NCI-H2196 treated with DMSO at 0.1 percent for 48 hours (cell line): ENCODE data around the gene SLC39A10.
"Not testable (repeated sequence)": the region's sequence is repeated elsewhere in the genome, so short reads cannot be mapped to it uniquely, and the experiment has no call there.

Experiments
- DNase-seq: peaks from one replicate; lab custom pipeline; 2025; ENCODE audit not compliant: unreplicated experiment; lab: John Stamatoyannopoulos, UW

SLC39A10 gene

GRCh38 chr2:195645413-195645812 is 11.6 kb upstream of the SLC39A10 start:
- no peak for DNase-seq

DNA sequence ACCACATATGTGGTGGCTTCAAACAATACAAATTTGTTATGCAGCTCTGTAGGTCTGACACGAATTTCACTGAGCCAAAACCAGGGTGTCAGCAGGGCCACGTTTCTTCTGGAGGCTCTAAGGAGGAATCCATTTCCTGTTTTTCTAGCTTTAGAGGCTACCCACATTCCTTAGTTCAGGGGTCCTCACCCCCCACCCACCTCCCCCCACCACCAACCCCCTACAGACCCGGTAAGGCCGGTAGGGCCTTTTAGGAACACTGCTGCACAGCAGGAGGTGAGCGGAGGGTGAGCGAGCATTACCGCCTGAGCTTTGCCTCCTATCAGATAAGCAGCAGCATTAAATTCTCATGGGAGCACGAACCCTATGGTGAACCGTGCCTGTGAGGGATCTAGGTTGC is 10.6 kb upstream of the SLC39A10 start:
- DNase-seq: no peak

DNA sequence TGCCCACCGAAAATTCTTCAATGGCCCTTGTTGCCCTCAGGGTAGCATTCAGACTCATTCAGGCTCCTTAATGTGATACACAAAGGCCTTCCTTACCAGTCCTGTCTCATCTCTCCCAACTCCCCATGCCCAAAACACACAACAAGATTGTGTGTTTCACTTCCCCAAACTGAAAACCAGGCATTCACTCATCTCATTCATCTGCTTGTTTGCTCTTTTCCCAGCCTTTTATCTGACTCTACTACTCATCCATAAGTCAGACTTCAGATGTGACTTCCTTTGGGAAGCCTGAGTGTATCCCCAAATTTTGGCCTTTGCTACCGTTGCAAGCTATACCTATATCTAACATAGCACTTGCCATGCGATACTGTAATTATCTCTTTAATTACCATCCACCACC is 9.7 kb upstream of the SLC39A10 start:
- DNase-seq: no peak

DNA sequence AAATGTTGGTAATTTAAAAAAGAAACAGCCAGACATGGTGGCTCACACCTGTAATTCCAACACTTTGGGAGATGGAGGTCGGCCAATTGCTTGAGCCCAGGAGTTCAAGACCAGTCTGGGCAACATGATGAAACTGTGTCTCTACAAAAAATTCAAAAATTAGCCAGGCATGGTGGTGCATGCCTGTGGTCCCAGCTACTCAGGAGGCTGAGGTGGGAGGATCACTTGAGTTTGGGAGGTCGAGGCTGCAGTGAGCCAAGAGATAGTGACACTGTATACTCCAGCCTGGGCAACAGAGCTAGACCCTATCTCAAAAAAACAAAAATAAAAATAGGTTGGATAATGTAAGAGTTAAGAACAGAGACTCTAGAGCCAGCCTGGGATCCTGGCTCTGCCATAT is 8.7 kb upstream of the SLC39A10 start:
- DNase-seq: not testable (repeated sequence)

- no peak for DNase-seq
Measured at GRCh38 chr2:195648787-195649186, 8.2 kb upstream of the SLC39A10 start.

- DNase-seq: no peak
Measured at GRCh38 chr2:195649629-195650190, 7.3 kb upstream of the SLC39A10 start.

DNA sequence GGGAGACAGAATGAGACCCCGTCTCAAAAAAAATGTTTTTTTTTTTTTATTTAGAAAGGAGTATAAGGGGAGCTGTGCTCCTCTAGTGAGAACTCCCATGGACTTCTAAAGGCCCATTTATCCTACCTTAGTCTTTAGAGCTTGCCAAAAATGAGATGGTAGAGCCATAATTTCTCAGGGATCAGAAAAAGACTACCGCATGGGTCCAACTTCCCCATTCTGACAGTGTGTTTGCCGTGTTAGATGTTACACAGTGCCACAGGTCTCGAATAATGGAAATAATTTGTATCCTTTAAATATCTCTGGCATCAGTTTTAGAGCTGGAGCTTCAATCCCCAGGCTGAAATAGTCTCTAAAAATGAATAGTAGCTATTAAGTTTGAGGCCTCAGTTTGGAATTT is 6.0 kb upstream of the SLC39A10 start:
- no peak for DNase-seq

GRCh38 chr2:195652911-195653310 is 4.1 kb upstream of the SLC39A10 start:
- no peak for DNase-seq

GRCh38 chr2:195656161-195656858 is 716 bp upstream of the SLC39A10 start:
- DNase-seq: no peak

- DNase-seq: peak; percentile 14
Measured at GRCh38 chr2:195657634-195658540, 861 bp downstream of the SLC39A10 start.

- no peak for DNase-seq
Measured at GRCh38 chr2:195658541-195658890, 1.5 kb downstream of the SLC39A10 start.

DNA sequence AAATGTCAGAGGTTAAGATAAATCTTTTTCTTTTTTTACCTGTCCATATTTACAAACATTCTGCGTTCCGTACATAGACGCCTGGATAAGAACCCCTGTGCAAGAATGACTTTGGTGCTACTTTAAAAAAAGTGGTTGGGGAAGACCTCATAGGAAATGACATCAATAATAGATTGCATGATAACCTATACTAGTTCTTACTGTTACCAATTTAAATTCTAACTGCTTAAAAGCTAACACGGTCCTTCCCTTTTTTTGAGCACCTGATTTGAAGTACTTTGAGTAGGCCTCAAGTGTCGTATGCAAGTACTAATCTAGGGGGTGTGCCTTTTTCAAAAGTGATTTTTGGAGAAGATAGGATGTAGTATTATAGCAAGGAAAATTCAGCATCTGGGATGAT is 2.1 kb downstream of the SLC39A10 start:
- no peak for DNase-seq

DNA sequence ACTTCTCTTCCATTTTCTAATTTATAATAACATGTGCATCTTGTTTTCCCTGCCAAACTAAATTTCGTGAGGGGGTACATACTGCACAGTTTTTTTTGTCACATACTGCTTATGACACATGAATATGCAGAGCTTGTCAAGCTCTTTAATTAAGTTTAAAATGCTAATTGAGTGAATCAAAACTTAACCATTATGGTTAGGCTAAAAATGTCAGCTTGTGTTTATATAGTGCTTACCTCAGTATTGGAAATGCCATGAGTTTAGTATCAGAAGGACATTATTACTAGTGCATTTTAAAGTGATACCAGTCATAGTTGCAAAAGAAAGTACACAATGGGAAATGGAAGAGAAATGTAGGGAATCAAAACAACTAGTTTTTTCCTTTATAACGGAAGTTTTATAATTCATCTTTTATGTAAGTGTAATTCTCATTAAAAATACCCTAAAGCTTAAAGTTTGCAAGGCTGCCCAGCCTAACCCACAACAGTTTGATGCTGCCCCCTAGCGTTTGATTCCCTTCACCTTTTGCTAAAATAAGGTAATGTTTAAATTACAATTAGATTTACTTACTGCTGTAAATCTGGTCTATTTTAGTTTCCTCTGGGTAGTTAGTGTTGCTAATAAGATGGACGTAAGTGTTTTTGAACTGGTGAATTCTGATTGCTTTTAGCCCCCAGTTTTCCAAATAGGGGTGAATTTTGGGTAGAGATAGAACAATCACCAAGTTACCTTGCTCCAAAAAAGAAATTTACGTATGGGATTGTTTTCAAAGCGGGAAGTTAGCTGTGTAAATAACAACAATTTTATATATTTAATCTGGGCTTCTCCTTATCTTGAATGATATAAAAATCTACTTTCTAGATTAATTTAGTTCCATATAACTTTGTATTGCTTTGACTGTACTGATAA is 3.2 kb downstream of the SLC39A10 start:
- DNase-seq: peak; percentile 7

- no peak for DNase-seq
Measured at GRCh38 chr2:195662138-195662537, 5.1 kb downstream of the SLC39A10 start.

GRCh38 chr2:195663007-195663406 is 6.0 kb downstream of the SLC39A10 start:
- no peak for DNase-seq

DNA sequence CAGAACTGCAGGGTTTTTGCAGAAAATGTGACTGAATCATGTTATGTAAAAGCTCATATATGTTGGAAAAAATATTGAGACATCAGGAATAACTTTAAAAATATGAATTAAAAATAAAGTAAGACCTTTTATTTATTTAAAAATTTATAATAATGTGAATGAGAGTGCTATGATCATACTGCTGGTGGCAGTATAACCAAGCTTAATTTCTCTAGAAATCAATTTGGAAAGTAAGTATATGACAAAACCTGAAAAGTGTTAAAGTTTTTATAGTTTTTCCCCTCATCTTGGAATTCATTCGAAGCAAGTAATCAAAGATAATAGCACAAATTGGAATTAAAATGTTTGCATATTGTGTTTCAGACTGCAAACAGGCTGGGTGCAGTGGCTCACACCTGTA is 7.5 kb downstream of the SLC39A10 start:
- no peak for DNase-seq

DNA sequence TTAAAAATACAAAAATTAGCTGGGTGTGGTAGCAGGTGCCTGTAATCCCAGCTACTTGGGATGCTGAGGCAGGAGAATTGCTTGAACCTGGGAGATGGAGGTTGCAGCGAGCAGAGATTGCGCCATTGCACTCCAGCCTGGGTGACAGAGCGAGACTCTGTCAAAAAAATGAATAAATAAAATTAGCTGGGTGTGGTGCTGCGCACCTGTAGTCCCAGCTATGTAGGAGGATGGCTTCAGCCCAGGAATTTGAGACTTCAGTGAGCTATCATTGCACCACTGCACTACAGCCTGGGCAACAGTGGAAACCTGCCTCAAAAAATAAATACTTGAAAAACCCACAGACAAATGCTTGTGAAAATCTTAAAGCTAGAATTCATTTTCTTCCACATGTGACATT is 8.1 kb downstream of the SLC39A10 start:
- DNase-seq: not testable (repeated sequence)

- DNase-seq: no peak
Measured at GRCh38 chr2:195666113-195666712, 9.2 kb downstream of the SLC39A10 start.

- no peak for DNase-seq
Measured at GRCh38 chr2:195667974-195668373, 10.9 kb downstream of the SLC39A10 start.

GRCh38 chr2:195670191-195670590 is 13.2 kb downstream of the SLC39A10 start:
- DNase-seq: no peak

GRCh38 chr2:195671563-195671962 is 14.5 kb downstream of the SLC39A10 start:
- DNase-seq: no peak
